Activated B cell treated with CpG ODN at 0.5 μM for 24 hours (primary cell): Measurements from ENCODE around the gene RAPGEF6. TPM values are rescaled to one million over a fixed set of nuclear protein-coding genes. Genes with fewer than 3 reads are reported as not detected.

ENCODE experiments used
- ATAC-seq: fragments of 200-7000 bp; cut with Tn5 transposase; one replicate; pipeline ENCODE4 v1.10.0; 2021; ENCODE audit warnings: low read depth, mild to moderate bottlenecking, moderate library complexity
- CTCF ChIA-PET: fragments of 350-600 bp; sonication (Branson Sonifier 250); formaldehyde crosslinking; loops from one replicate; lab custom pipeline; 2021; ENCODE audit warnings: antibody characterized with exemption; lab: Charles Lee
- POLR2A ChIA-PET: fragments of 350-600 bp; sonication (Branson Sonifier 250); formaldehyde crosslinking; loops from one replicate; lab custom pipeline; 2021; ENCODE audit warnings: antibody characterized with exemption; lab: Charles Lee
- DNase-seq: peaks from one replicate; pipeline ENCODE4 v3.0.0; 2022
- H3K27ac Mint-ChIP-seq: one replicate; pipeline ENCODE4 v1.8.0; 2020; ENCODE audit warnings: mixed read lengths
- H3K27me3 Mint-ChIP-seq: one replicate; pipeline ENCODE4 v1.8.0; 2021; ENCODE audit warnings: mixed read lengths
- H3K36me3 Mint-ChIP-seq: one replicate; pipeline ENCODE4 v1.8.0; 2021; ENCODE audit warnings: low read depth, mixed read lengths
- H3K4me1 Mint-ChIP-seq: one replicate; pipeline ENCODE4 v1.8.0; 2021; ENCODE audit warnings: mixed read lengths
- H3K4me3 Mint-ChIP-seq: one replicate; pipeline ENCODE4 v1.8.0; 2020; ENCODE audit warnings: mild to moderate bottlenecking, mixed read lengths
- H3K9me3 Mint-ChIP-seq: one replicate; pipeline ENCODE4 v1.8.0; 2020; ENCODE audit warnings: mixed read lengths
- intact Hi-C: fragments of 100-400 bp; cut with micrococcal nuclease; formaldehyde crosslinking; loops from one replicate; pipeline ENCODE4 v1.15.1; 2024
- total RNA-seq: library from RNA; stranded (reverse); gene quantifications from 2 replicates; pipeline ENCODE4 v1.2.3, GENCODE V29; 2022
- TF ChIP-seq, protein P1 (sequence below): fragments of 200-600 bp; IDR thresholded peaks from one replicate; pipeline ENCODE4 v1.8.0; 2022; ENCODE audit warnings: antibody characterized with exemption, mild to moderate bottlenecking

RAPGEF6 gene
- total RNA-seq, 1 donor from 2014 or later = 45.1 TPM

- Mint-ChIP-seq H3K9me3 (no peaks in the 10 kb centered on the region), H3K27ac (no peak overlapping the region), H3K27me3 (no peaks in the 10 kb centered on the region), H3K36me3 (peaks cover 13% of the 10 kb centered on the region), H3K4me3 (no peak overlapping the region), H3K4me1 (peaks cover 17% of the 10 kb centered on the region)
- DNase-seq (no peak), ATAC-seq (no peak)
- ChIA-PET CTCF (no interaction called here), POLR2A (no interaction called here)
- TF ChIP-seq, protein P1, sequence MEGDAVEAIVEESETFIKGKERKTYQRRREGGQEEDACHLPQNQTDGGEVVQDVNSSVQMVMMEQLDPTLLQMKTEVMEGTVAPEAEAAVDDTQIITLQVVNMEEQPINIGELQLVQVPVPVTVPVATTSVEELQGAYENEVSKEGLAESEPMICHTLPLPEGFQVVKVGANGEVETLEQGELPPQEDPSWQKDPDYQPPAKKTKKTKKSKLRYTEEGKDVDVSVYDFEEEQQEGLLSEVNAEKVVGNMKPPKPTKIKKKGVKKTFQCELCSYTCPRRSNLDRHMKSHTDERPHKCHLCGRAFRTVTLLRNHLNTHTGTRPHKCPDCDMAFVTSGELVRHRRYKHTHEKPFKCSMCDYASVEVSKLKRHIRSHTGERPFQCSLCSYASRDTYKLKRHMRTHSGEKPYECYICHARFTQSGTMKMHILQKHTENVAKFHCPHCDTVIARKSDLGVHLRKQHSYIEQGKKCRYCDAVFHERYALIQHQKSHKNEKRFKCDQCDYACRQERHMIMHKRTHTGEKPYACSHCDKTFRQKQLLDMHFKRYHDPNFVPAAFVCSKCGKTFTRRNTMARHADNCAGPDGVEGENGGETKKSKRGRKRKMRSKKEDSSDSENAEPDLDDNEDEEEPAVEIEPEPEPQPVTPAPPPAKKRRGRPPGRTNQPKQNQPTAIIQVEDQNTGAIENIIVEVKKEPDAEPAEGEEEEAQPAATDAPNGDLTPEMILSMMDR = no peak
- intact Hi-C loops = no loop called here
Measured at GRCh38 chr5:131570757-131571156, 64.3 kb downstream of the RAPGEF6 start.

- CTCF ChIA-PET = no interaction called here
- POLR2A ChIA-PET = no interaction called here
- no peaks in the 10 kb centered on the region for H3K9me3 Mint-ChIP-seq
- H3K27me3 Mint-ChIP-seq = no peaks in the 10 kb centered on the region
- TF ChIP-seq, protein P1 = no peak
- intact Hi-C loops = no loop called here
- peaks cover 30% of the 10 kb centered on the region for H3K36me3 Mint-ChIP-seq
- H3K4me1 Mint-ChIP-seq = peaks cover 11% of the 10 kb centered on the region
- ATAC-seq (no peak), DNase-seq (no peak)
- no peak overlapping the region for H3K4me3 Mint-ChIP-seq
- H3K27ac Mint-ChIP-seq = no peak overlapping the region
Measured at GRCh38 chr5:131564229-131564652, 70.8 kb downstream of the RAPGEF6 start.

DNA sequence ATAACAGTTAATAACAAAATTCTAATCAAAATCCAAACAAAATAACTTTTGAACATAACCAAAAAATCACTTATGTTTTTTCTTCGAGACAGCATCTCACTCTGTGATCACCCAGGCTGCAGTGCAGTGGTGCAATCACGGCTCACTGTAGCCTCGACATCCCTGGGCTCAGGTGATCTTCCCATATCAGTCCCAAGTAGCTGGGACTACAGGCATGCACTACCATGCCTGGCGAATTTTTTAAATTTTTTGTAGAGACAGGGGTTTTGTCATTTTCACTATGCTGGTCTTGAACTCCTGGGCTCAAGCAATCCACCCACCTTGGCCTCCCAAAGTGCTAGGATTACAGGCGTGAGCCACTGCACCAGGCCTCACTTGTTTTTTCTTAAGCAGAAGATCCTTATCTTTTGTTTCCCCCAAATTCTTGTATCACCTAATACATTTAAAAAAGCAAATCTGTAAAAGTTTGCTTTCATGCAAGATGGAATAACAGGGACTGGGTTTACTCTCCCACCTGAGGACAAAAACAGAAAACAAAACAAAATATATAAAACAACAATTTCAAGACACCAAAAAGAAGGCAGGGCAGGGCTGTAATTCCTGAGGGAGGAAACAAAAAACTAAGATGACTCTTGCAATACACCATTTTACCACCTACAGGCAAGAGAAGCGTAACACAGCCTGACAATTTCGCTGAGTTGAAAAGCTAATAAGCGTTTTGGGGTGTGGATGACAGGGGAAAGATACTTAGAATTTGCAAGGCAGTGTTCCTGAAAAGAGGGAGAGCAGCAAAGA lies 71.4 kb downstream of the RAPGEF6 start:
- intact Hi-C loops = no loop called here
- Mint-ChIP-seq H3K4me3 (no peak overlapping the region), H3K9me3 (no peaks in the 10 kb centered on the region), H3K27ac (no peak overlapping the region), H3K36me3 (peaks cover 32% of the 10 kb centered on the region), H3K4me1 (peaks cover 9% of the 10 kb centered on the region), H3K27me3 (no peaks in the 10 kb centered on the region)
- DNase-seq = no peak
- TF ChIP-seq, protein P1 = no peak
- ChIA-PET CTCF (no interaction called here), POLR2A (no interaction called here)
- ATAC-seq = no peak

DNA sequence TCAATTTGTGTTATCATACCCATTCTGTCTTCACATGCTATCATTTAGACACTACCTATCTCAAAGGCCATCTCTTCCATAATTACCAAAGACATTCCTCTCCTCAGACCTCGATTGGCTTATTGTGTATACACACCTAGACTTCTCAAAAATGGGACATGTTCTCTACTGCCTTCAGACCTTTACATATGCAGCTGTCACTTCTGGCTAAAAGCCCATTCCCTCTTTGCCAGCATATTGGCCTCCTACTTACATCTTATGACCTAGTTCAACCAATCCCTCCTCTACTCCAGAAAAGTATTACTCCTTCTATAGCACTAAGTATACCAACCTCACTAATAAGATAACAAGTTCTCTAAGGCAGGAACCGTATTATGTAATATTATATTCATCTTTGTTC lies 84.4 kb downstream of the RAPGEF6 start:
- Mint-ChIP-seq H3K4me1 (peaks cover 56% of the 10 kb centered on the region), H3K4me3 (no peak overlapping the region), H3K9me3 (no peaks in the 10 kb centered on the region), H3K36me3 (peaks cover 58% of the 10 kb centered on the region), H3K27me3 (no peaks in the 10 kb centered on the region), H3K27ac (no peak overlapping the region)
- DNase-seq (no peak), ATAC-seq (no peak)
- intact Hi-C loops = no loop called here
- ChIA-PET CTCF (no interaction called here), POLR2A (no interaction called here)
- TF ChIP-seq, protein P1 = no peak

DNA sequence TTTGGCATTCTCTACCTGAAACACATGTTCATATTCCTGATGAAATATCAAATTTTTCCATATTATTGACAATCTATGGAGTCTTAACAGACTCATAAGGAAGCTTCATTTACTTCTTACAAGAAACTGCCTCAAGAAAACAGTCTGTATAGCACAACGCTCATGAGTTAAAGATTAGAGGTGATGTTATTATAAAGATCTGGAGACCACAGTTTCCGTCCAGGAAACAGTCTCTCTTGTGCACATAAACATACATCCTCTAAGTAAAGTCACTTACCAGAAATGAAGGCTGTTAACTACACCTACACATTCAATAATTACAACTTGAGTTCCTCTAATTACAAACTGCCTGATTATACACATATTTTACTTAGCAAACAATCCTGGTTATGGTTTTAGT lies 86.9 kb downstream of the RAPGEF6 start:
- peak; percentile 25 for ATAC-seq
- ChIA-PET CTCF (no interaction called here), POLR2A (no interaction called here)
- intact Hi-C loops = no loop called here
- Mint-ChIP-seq H3K4me3 (peak overlapping the region; percentile 9), H3K27ac (peak overlapping the region; percentile 79), H3K36me3 (peaks cover 59% of the 10 kb centered on the region), H3K4me1 (peaks cover 58% of the 10 kb centered on the region), H3K27me3 (no peaks in the 10 kb centered on the region), H3K9me3 (no peaks in the 10 kb centered on the region)
- TF ChIP-seq, protein P1 = no peak
- DNase-seq = no peak
